Measurements from ENCODE around the gene GPSM1.

DNA sequence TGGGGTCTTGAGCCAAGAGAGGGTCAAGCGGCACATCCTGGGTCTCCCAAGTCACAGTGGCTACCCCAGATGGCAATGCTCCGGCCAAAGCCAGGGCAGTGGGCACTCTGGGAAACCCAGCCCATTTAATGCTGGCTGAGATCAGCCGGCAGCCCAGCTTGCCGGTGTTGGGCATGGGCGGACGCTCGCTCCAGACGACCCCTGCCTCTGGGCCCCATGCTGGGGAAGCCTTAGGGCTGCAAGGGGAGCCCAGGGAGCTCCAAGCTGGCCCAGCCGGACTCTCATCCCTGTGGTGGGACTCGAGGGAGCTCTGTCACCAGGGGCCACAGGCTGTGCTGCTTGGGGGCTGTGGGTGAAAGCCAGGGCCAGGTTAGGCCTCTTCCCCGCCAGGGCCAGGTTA, 52.1 kb downstream of the GPSM1 start:
- TF ChIP-seq, protein P1, sequence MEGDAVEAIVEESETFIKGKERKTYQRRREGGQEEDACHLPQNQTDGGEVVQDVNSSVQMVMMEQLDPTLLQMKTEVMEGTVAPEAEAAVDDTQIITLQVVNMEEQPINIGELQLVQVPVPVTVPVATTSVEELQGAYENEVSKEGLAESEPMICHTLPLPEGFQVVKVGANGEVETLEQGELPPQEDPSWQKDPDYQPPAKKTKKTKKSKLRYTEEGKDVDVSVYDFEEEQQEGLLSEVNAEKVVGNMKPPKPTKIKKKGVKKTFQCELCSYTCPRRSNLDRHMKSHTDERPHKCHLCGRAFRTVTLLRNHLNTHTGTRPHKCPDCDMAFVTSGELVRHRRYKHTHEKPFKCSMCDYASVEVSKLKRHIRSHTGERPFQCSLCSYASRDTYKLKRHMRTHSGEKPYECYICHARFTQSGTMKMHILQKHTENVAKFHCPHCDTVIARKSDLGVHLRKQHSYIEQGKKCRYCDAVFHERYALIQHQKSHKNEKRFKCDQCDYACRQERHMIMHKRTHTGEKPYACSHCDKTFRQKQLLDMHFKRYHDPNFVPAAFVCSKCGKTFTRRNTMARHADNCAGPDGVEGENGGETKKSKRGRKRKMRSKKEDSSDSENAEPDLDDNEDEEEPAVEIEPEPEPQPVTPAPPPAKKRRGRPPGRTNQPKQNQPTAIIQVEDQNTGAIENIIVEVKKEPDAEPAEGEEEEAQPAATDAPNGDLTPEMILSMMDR (IDR thresholded peaks at IDR 0.05), result no peak
- TF ChIP-seq POLR2A (IDR thresholded peaks at IDR 0.05), result no peak
